Neural progenitor cell (in vitro differentiated cells): ENCODE data around the gene RAPGEF2.

Experiments used
- EZH2 ChIP-seq: fragments of 200-600 bp; sonication (generic); IDR thresholded peaks from 2 replicates; pipeline ENCODE4 v1.6.1; 2017; ENCODE audit warnings: antibody characterized with exemption, mild to moderate bottlenecking, moderate library complexity
- EZH2phosphoT487 ChIP-seq: fragments of 200-600 bp; sonication (generic); IDR thresholded peaks from 2 replicates; pipeline ENCODE4 v1.6.1; 2017; ENCODE audit warnings: antibody characterized with exemption
- TF ChIP-seq, protein P1 (sequence below): fragments of 200-600 bp; sonication (generic); IDR thresholded peaks from 2 replicates; pipeline ENCODE4 v1.5.1; 2017; ENCODE audit warnings: antibody characterized with exemption, mild to moderate bottlenecking

DNA sequence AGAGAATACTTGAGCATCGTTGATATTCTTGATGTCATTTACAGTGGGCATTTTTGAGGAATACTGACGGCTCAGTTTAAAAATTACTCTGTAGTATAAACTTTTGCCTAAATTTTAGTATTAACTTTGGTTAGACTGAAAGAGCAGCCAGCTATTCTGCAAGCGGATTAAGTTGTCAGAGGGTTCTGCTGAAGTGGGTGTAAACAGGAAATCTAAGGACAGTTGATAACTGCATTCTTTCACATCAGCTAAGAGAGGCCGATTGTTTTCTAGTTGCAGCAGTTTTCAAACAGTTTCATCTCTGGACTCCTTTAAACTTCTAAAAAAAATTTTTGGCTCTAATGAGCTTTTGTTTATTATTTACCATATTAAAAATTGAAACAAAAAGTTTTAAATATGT is 149.6 kb downstream of the RAPGEF2 start:
- TF ChIP-seq EZH2 (no peak), EZH2phosphoT487 (no peak)
- TF ChIP-seq, protein P1, sequence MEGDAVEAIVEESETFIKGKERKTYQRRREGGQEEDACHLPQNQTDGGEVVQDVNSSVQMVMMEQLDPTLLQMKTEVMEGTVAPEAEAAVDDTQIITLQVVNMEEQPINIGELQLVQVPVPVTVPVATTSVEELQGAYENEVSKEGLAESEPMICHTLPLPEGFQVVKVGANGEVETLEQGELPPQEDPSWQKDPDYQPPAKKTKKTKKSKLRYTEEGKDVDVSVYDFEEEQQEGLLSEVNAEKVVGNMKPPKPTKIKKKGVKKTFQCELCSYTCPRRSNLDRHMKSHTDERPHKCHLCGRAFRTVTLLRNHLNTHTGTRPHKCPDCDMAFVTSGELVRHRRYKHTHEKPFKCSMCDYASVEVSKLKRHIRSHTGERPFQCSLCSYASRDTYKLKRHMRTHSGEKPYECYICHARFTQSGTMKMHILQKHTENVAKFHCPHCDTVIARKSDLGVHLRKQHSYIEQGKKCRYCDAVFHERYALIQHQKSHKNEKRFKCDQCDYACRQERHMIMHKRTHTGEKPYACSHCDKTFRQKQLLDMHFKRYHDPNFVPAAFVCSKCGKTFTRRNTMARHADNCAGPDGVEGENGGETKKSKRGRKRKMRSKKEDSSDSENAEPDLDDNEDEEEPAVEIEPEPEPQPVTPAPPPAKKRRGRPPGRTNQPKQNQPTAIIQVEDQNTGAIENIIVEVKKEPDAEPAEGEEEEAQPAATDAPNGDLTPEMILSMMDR, result no peak
